ENCODE measurements around the gene C2CD3. TPM values are rescaled to one million over a fixed set of nuclear protein-coding genes. Genes with fewer than 3 reads are reported as not detected.
A peak's percentile ranks its signal among the peaks of the same experiment; 100 is the strongest.

C2CD3 gene
- total and polyA plus RNA-seq, 2 experiments from 2014 or later, result 7.3 to 9.2 TPM

DNA sequence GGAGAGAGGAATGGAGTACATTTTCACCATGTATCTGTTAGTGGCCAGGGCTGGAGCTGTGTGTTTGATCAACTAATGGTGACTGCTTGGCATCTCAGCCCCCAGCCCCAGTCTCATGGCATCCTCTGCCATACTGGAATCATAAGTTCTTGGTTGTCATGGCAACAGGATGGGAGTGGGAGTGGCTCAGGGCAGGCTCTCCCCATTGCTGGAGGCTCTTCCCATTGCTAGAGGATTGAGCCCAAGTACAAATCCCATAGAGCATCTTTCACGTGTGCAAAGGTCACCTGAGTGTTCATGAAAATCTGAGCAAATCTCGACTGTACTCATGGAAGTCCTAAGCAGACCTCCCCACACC lies 205.1 kb downstream of the C2CD3 start:
- Histone ChIP-seq H3K9me3 (ENCODE audit: low read depth) (no peaks in the 10 kb centered on the region), H4K20me1 (ENCODE audit: insufficient read depth) (no peaks in the 10 kb centered on the region), H3K4me1 (ENCODE audit: insufficient read depth) (peaks cover 11% of the 10 kb centered on the region; the same call in 1 of the 2 replicates), H3K9me2 (ENCODE audit: insufficient read depth) (no peaks in the 10 kb centered on the region), H3K4me3 (no peak overlapping the region), H3K36me3 (ENCODE audit: low read depth) (no peaks in the 10 kb centered on the region), H3F3A (ENCODE audit: insufficient read depth) (no peaks in the 10 kb centered on the region), H3K27ac (no peak overlapping the region), H3K27me3 (replicated peaks; ENCODE audit: insufficient read depth) (no peaks in the 10 kb centered on the region), H2AFZ (peak overlapping the region; percentile 43; the same call in 1 of the 2 replicates), H3K9ac (no peak overlapping the region), H3K79me2 (ENCODE audit: insufficient read depth) (no peaks in the 10 kb centered on the region), H3K4me2 (ENCODE audit: unreplicated experiment) (no peak overlapping the region)
- in situ Hi-C loops (cut with MboI), result no loop called here
- TF ChIP-seq EZH2 (IDR thresholded peaks at IDR 0.05; ENCODE audit: insufficient read depth, poor library complexity, severe bottlenecking) (no peak), EZH2phosphoT487 (IDR thresholded peaks at IDR 0.05; ENCODE audit: insufficient read depth, low read depth) (no peak)
- DNase-seq, result no peak
- WGBS, 2 experiments (ENCODE audit: low coverage in 1 of 2, low lambda C conversion rate in 2 of 2, missing lambda C conversion rate in 2 of 2), result 38 to 42% methylated on average over 2 of the region's 2 CpGs

DNA sequence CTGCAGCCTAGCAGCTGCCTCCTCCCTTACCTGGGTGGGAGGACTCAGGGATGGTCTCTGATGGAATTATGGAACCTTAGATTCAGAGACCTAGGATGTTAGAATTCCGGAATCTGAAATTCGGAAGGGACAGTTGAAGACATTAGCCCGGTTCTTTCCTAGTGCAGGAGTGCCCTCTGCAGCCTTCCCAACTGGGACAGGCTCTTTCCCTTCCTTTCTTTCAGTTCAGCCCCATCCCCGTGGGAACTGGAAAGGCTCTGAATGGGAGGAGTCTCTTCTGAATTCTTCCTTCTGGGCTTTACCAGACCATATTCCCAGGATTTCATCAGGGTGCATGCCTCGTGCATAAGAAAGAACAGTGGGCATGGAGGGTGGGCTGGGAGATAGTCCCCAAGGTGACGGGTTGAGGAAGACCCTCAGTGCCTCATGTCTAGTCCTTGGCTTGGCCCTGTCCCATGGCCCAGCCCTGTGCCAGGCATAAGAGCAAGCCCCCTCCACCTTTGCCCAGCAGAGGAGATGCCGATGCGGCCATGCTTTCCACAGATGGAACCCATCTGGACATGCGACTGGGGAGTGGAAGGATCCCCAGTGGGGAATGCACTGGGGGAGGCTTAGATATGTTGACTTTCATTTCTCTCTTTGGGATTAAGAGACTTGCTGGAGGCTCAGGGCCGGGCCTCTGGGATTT lies 205.6 kb downstream of the C2CD3 start:
- H3K79me2 ChIP-seq (ENCODE audit: insufficient read depth), result no peaks in the 10 kb centered on the region
- H3K36me3 ChIP-seq (ENCODE audit: low read depth), result no peaks in the 10 kb centered on the region
- H3K9ac ChIP-seq, result peak overlapping the region; percentile 14; the same call in 1 of the 2 replicates
- no peaks in the 10 kb centered on the region for H3K27me3 ChIP-seq (replicated peaks; ENCODE audit: insufficient read depth)
- H3K9me3 ChIP-seq (ENCODE audit: low read depth), result no peaks in the 10 kb centered on the region
- no peak overlapping the region for H3K27ac ChIP-seq
- peak overlapping the region; percentile 37 for H3K4me2 ChIP-seq (ENCODE audit: unreplicated experiment)
- no peaks in the 10 kb centered on the region for H3F3A ChIP-seq (ENCODE audit: insufficient read depth)
- 13 to 18% methylated on average over 10 of the region's 10 CpGs for WGBS, 2 experiments (ENCODE audit: low coverage in 1 of 2, low lambda C conversion rate in 2 of 2, missing lambda C conversion rate in 2 of 2)
- H2AFZ ChIP-seq, result peak overlapping the region; percentile 43
- DNase-seq, result peak; percentile 47
- peaks cover 11% of the 10 kb centered on the region; the same call in 1 of the 2 replicates for H3K4me1 ChIP-seq (ENCODE audit: insufficient read depth)
- TF ChIP-seq EZH2 (IDR thresholded peaks at IDR 0.05; ENCODE audit: insufficient read depth, poor library complexity, severe bottlenecking), result no peak
- no peak for TF ChIP-seq EZH2phosphoT487 (IDR thresholded peaks at IDR 0.05; ENCODE audit: insufficient read depth, low read depth)
- no peaks in the 10 kb centered on the region for H3K9me2 ChIP-seq (ENCODE audit: insufficient read depth)
- no peaks in the 10 kb centered on the region for H4K20me1 ChIP-seq (ENCODE audit: insufficient read depth)
- H3K4me3 ChIP-seq, result peak overlapping the region; percentile 47
- in situ Hi-C loops (cut with MboI), result no loop called here

DNA sequence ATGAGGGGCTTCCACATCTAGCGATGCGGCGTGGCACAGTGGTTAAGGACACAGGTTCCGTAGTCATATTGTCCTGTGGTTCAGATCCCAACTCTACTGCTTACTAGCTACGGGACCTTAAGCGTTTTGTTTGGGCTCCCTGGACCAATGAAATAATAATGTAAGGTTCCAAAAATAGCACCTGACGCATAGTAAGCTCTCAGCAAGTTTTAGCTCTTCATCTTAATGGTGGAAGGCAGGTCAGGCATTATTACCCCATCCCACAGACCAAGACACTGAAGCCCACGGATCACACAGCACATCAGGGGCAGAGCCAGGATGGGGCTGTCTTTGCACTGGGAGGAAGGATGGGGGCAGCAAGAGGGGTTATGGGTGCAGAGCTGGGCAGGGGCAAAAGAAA lies 206.9 kb downstream of the C2CD3 start:
- H3K4me2 ChIP-seq (ENCODE audit: unreplicated experiment), result no peak overlapping the region
- no peaks in the 10 kb centered on the region for H3K9me2 ChIP-seq (ENCODE audit: insufficient read depth)
- no peaks in the 10 kb centered on the region for H3K79me2 ChIP-seq (ENCODE audit: insufficient read depth)
- H2AFZ ChIP-seq, result 0 out of 2 replicates have a peak overlapping the region, but pooled peaks have one; percentile 43
- in situ Hi-C loops (cut with MboI), result no loop called here
- H4K20me1 ChIP-seq (ENCODE audit: insufficient read depth), result no peaks in the 10 kb centered on the region
- H3K9me3 ChIP-seq (ENCODE audit: low read depth), result no peaks in the 10 kb centered on the region
- WGBS, 2 experiments (ENCODE audit: low coverage in 1 of 2, low lambda C conversion rate in 2 of 2, missing lambda C conversion rate in 2 of 2), result 65 to 66% methylated on average over 8 of the region's 8 CpGs
- no peaks in the 10 kb centered on the region for H3K27me3 ChIP-seq (replicated peaks; ENCODE audit: insufficient read depth)
- peaks cover 11% of the 10 kb centered on the region; the same call in 1 of the 2 replicates for H3K4me1 ChIP-seq (ENCODE audit: insufficient read depth)
- no peaks in the 10 kb centered on the region for H3F3A ChIP-seq (ENCODE audit: insufficient read depth)
- H3K36me3 ChIP-seq (ENCODE audit: low read depth), result no peaks in the 10 kb centered on the region
- H3K9ac ChIP-seq, result no peak overlapping the region
- peak; percentile 22 for DNase-seq
- no peak overlapping the region for H3K4me3 ChIP-seq
- TF ChIP-seq EZH2 (IDR thresholded peaks at IDR 0.05; ENCODE audit: insufficient read depth, poor library complexity, severe bottlenecking) (no peak), EZH2phosphoT487 (IDR thresholded peaks at IDR 0.05; ENCODE audit: insufficient read depth, low read depth) (no peak)
- H3K27ac ChIP-seq, result no peak overlapping the region

Small RNAs within 50 kb of the gene (small RNA-seq; reads per million reads assigned to genes)
- gene AP002392.1 (ENCODE audit: low read depth, low replicate concordance), result not detected

Other genes starting within 250 kb of the C2CD3 start
- not detected in 2 replicates for gene DNAJB13, start 220.0 kb downstream of the C2CD3 start, total RNA-seq (2014; rRNA removed; shearing (Covaris generic))
- gene DNAJB13, start 220.0 kb downstream of the C2CD3 start, polyA plus RNA-seq (2016; fragmentation: Nextera tagmentation; extraction: Ambion mirVana), result 0.41 TPM in 2 replicates
- gene UCP2, start 188.2 kb downstream of the C2CD3 start, total RNA-seq (2014; rRNA removed; shearing (Covaris generic)), result 2.4 TPM in 1 of 2 replicates, not detected in the other
- gene UCP2, start 188.2 kb downstream of the C2CD3 start, polyA plus RNA-seq (2016; fragmentation: Nextera tagmentation; extraction: Ambion mirVana), result 2.0 and 2.8 TPM in 2 replicates
- 0.11 TPM in 1 of 2 replicates, not detected in the other for gene UCP3, start 161.9 kb downstream of the C2CD3 start, total RNA-seq (2014; rRNA removed; shearing (Covaris generic))
- 0.22 TPM in 1 of 2 replicates, not detected in the other for gene UCP3, start 161.9 kb downstream of the C2CD3 start, polyA plus RNA-seq (2016; fragmentation: Nextera tagmentation; extraction: Ambion mirVana)
- 41.5 and 43.6 TPM in 2 replicates for gene PPME1, start 287 bp upstream of the C2CD3 start, total RNA-seq (2014; rRNA removed; shearing (Covaris generic))
- gene PPME1, start 287 bp upstream of the C2CD3 start, polyA plus RNA-seq (2016; fragmentation: Nextera tagmentation; extraction: Ambion mirVana), result 62.1 and 63.5 TPM in 2 replicates
- gene P4HA3, start 140.6 kb upstream of the C2CD3 start, total RNA-seq (2014; rRNA removed; shearing (Covaris generic)), result 24.3 and 26.4 TPM in 2 replicates
- gene P4HA3, start 140.6 kb upstream of the C2CD3 start, polyA plus RNA-seq (2016; fragmentation: Nextera tagmentation; extraction: Ambion mirVana), result 30.6 and 34.8 TPM in 2 replicates
- 4.6 and 5.2 TPM in 2 replicates for gene PGM2L1, start 227.4 kb upstream of the C2CD3 start, total RNA-seq (2014; rRNA removed; shearing (Covaris generic))
- 4.7 and 5.1 TPM in 2 replicates for gene PGM2L1, start 227.4 kb upstream of the C2CD3 start, polyA plus RNA-seq (2016; fragmentation: Nextera tagmentation; extraction: Ambion mirVana)